ENCODE measurements around the gene LLPH. TPM values are rescaled to one million over a fixed set of nuclear protein-coding genes. Genes with fewer than 3 reads are reported as not detected.
"Not testable (repeated sequence)": the region's sequence is repeated elsewhere in the genome, so short reads cannot be mapped to it uniquely, and the experiment has no call there.

LLPH gene
- total RNA-seq (2014; rRNA removed; shearing (Covaris generic); ENCODE audit: low replicate concordance): 5.6 and 15.3 TPM in 2 replicates

- Histone ChIP-seq H3K4me2 (ENCODE audit: low read depth, low read length, poor library complexity, severe bottlenecking) (peak within 1 kb of the TSS; percentile 76), H3K9me3 (ENCODE audit: low read length) (no peaks in the 10 kb centered on the region), H3K27me3 (ENCODE audit: low read length) (no peaks in the 10 kb centered on the region), H3K9me2 (replicated peaks; ENCODE audit: insufficient read depth, low read length) (no peaks in the 10 kb centered on the region), H3K27ac (ENCODE audit: low read length) (peak within 1 kb of the TSS; percentile 53), H3K9ac (ENCODE audit: low read length) (peak within 1 kb of the TSS; percentile 77), H3K4me3 (ENCODE audit: low read length) (peak within 1 kb of the TSS; percentile 79), H2AFZ (ENCODE audit: low read length) (peak within 1 kb of the TSS; percentile 92; the same call in 1 of the 2 replicates), H3K79me2 (ENCODE audit: low read length) (peaks cover 71% of the 10 kb centered on the region), H3K4me1 (ENCODE audit: low read length) (peaks cover 25% of the 10 kb centered on the region), H4K20me1 (ENCODE audit: insufficient read depth, low read depth, low read length) (peaks cover 8% of the 10 kb centered on the region; the same call in 1 of the 2 replicates), H3K36me3 (ENCODE audit: insufficient read depth, low read length) (peaks cover 25% of the 10 kb centered on the region; the same call in 1 of the 2 replicates)
- DNase-seq: peak; percentile 97
Observed at GRCh38 chr12:66130267-66131066, at the start of gene LLPH. LLPH (minus strand) TSS chr12:66130750; CDS start chr12:66129106, 1,644 bp downstream.

GRCh38 chr12:66176105-66176900 lies 45.8 kb upstream of the LLPH start:
- peak; percentile 39 for DNase-seq
- H4K20me1 ChIP-seq (ENCODE audit: insufficient read depth, low read depth, low read length): no peaks in the 10 kb centered on the region
- no peaks in the 10 kb centered on the region for H3K4me1 ChIP-seq (ENCODE audit: low read length)
- no peak overlapping the region for H2AFZ ChIP-seq (ENCODE audit: low read length)
- H3K4me2 ChIP-seq (ENCODE audit: low read depth, low read length, poor library complexity, severe bottlenecking): no peak overlapping the region
- H3K79me2 ChIP-seq (ENCODE audit: low read length): no peaks in the 10 kb centered on the region
- H3K9me2 ChIP-seq (replicated peaks; ENCODE audit: insufficient read depth, low read length): no peaks in the 10 kb centered on the region
- H3K9me3 ChIP-seq (ENCODE audit: low read length): no peaks in the 10 kb centered on the region
- no peak overlapping the region for H3K9ac ChIP-seq (ENCODE audit: low read length)
- H3K27ac ChIP-seq (ENCODE audit: low read length): no peak overlapping the region
- H3K27me3 ChIP-seq (ENCODE audit: low read length): no peaks in the 10 kb centered on the region
- H3K36me3 ChIP-seq (ENCODE audit: insufficient read depth, low read length): no peaks in the 10 kb centered on the region
- H3K4me3 ChIP-seq (ENCODE audit: low read length): no peak overlapping the region

- not testable (repeated sequence) for DNase-seq; H3K4me1 ChIP-seq (ENCODE audit: low read length); H3K4me3 ChIP-seq (ENCODE audit: low read length); H3K27ac ChIP-seq (ENCODE audit: low read length); H3K9me2 ChIP-seq (replicated peaks; ENCODE audit: insufficient read depth, low read length); H3K9me3 ChIP-seq (ENCODE audit: low read length); H3K36me3 ChIP-seq (ENCODE audit: insufficient read depth, low read length); H2AFZ ChIP-seq (ENCODE audit: low read length); H3K27me3 ChIP-seq (ENCODE audit: low read length); H4K20me1 ChIP-seq (ENCODE audit: insufficient read depth, low read depth, low read length); H3K4me2 ChIP-seq (ENCODE audit: low read depth, low read length, poor library complexity, severe bottlenecking); H3K9ac ChIP-seq (ENCODE audit: low read length); H3K79me2 ChIP-seq (ENCODE audit: low read length)
Observed at GRCh38 chr12:66174391-66175325, 44.1 kb upstream of the LLPH start.

- DNase-seq: no peak
- Histone ChIP-seq H3K36me3 (ENCODE audit: insufficient read depth, low read length) (peaks cover 17% of the 10 kb centered on the region), H3K4me3 (ENCODE audit: low read length) (peak overlapping the region; percentile 79), H3K27ac (ENCODE audit: low read length) (no peak overlapping the region), H3K9me2 (replicated peaks; ENCODE audit: insufficient read depth, low read length) (no peaks in the 10 kb centered on the region), H2AFZ (ENCODE audit: low read length) (no peak overlapping the region), H4K20me1 (ENCODE audit: insufficient read depth, low read depth, low read length) (no peaks in the 10 kb centered on the region), H3K4me1 (ENCODE audit: low read length) (peaks cover 15% of the 10 kb centered on the region), H3K9ac (ENCODE audit: low read length) (no peak overlapping the region), H3K9me3 (ENCODE audit: low read length) (0 out of 2 replicates have a peak, but pooled peaks cover 3% of the 10 kb centered on the region), H3K4me2 (ENCODE audit: low read depth, low read length, poor library complexity, severe bottlenecking) (peak overlapping the region; percentile 80), H3K27me3 (ENCODE audit: low read length) (no peaks in the 10 kb centered on the region), H3K79me2 (ENCODE audit: low read length) (peaks cover 32% of the 10 kb centered on the region)
Observed at GRCh38 chr12:66170606-66171005, 40.1 kb upstream of the LLPH start.

- Histone ChIP-seq H3K79me2 (ENCODE audit: low read length) (peaks cover 43% of the 10 kb centered on the region), H3K4me3 (ENCODE audit: low read length) (peak within 1 kb of the TSS; percentile 79), H3K36me3 (ENCODE audit: insufficient read depth, low read length) (peaks cover 23% of the 10 kb centered on the region), H3K4me1 (ENCODE audit: low read length) (peaks cover 15% of the 10 kb centered on the region), H3K9me2 (replicated peaks; ENCODE audit: insufficient read depth, low read length) (no peaks in the 10 kb centered on the region), H4K20me1 (ENCODE audit: insufficient read depth, low read depth, low read length) (no peaks in the 10 kb centered on the region), H2AFZ (ENCODE audit: low read length) (peak within 1 kb of the TSS; percentile 61; the same call in 1 of the 2 replicates), H3K4me2 (ENCODE audit: low read depth, low read length, poor library complexity, severe bottlenecking) (peak within 1 kb of the TSS; percentile 80), H3K9me3 (ENCODE audit: low read length) (0 out of 2 replicates have a peak, but pooled peaks cover 3% of the 10 kb centered on the region), H3K27ac (ENCODE audit: low read length) (peak within 1 kb of the TSS; percentile 95), H3K27me3 (ENCODE audit: low read length) (no peaks in the 10 kb centered on the region), H3K9ac (ENCODE audit: low read length) (peak within 1 kb of the TSS; percentile 89)
- peak; percentile 95 for DNase-seq
Observed at GRCh38 chr12:66169221-66170170, 38.9 kb upstream of the LLPH start, which contains the start of gene TMBIM4. TMBIM4 (minus strand) TSS chr12:66169996; CDS start chr12:66169951, 45 bp downstream.

- Histone ChIP-seq H3K9me2 (replicated peaks; ENCODE audit: insufficient read depth, low read length) (no peaks in the 10 kb centered on the region), H4K20me1 (ENCODE audit: insufficient read depth, low read depth, low read length) (no peaks in the 10 kb centered on the region), H3K36me3 (ENCODE audit: insufficient read depth, low read length) (peaks cover 23% of the 10 kb centered on the region), H3K27ac (ENCODE audit: low read length) (peak overlapping the region; percentile 95), H3K79me2 (ENCODE audit: low read length) (peaks cover 54% of the 10 kb centered on the region), H3K9ac (ENCODE audit: low read length) (peak overlapping the region; percentile 89), H3K9me3 (ENCODE audit: low read length) (0 out of 2 replicates have a peak, but pooled peaks cover 3% of the 10 kb centered on the region), H3K4me2 (ENCODE audit: low read depth, low read length, poor library complexity, severe bottlenecking) (peak overlapping the region; percentile 80), H3K4me3 (ENCODE audit: low read length) (peak overlapping the region; percentile 79), H2AFZ (ENCODE audit: low read length) (0 out of 2 replicates have a peak overlapping the region, but pooled peaks have one; percentile 8), H3K4me1 (ENCODE audit: low read length) (peaks cover 15% of the 10 kb centered on the region), H3K27me3 (ENCODE audit: low read length) (no peaks in the 10 kb centered on the region)
- DNase-seq: peak; percentile 76
Observed at GRCh38 chr12:66168410-66168809, 37.9 kb upstream of the LLPH start.

- Histone ChIP-seq H3K4me1 (ENCODE audit: low read length) (peaks cover 18% of the 10 kb centered on the region), H3K27ac (ENCODE audit: low read length) (no peak overlapping the region), H2AFZ (ENCODE audit: low read length) (no peak overlapping the region), H3K4me3 (ENCODE audit: low read length) (no peak overlapping the region), H3K27me3 (ENCODE audit: low read length) (no peaks in the 10 kb centered on the region), H3K9ac (ENCODE audit: low read length) (no peak overlapping the region), H3K9me2 (replicated peaks; ENCODE audit: insufficient read depth, low read length) (no peaks in the 10 kb centered on the region), H3K9me3 (ENCODE audit: low read length) (0 out of 2 replicates have a peak, but pooled peaks cover 3% of the 10 kb centered on the region), H4K20me1 (ENCODE audit: insufficient read depth, low read depth, low read length) (no peaks in the 10 kb centered on the region), H3K36me3 (ENCODE audit: insufficient read depth, low read length) (peaks cover 23% of the 10 kb centered on the region), H3K79me2 (ENCODE audit: low read length) (peaks cover 72% of the 10 kb centered on the region), H3K4me2 (ENCODE audit: low read depth, low read length, poor library complexity, severe bottlenecking) (no peak overlapping the region)
- DNase-seq: no peak
Observed at GRCh38 chr12:66166561-66166960, 36.0 kb upstream of the LLPH start.

Data from Karpas-422 (cell line).